Measurements from ENCODE around the gene SLC22A31. TPM values are rescaled to one million over a fixed set of nuclear protein-coding genes. Genes with fewer than 3 reads are reported as not detected.

Gene SLC22A31
- total and polyA plus RNA-seq, 2 experiments from 2014 or later: 2.1 to 13.8 TPM

DNA sequence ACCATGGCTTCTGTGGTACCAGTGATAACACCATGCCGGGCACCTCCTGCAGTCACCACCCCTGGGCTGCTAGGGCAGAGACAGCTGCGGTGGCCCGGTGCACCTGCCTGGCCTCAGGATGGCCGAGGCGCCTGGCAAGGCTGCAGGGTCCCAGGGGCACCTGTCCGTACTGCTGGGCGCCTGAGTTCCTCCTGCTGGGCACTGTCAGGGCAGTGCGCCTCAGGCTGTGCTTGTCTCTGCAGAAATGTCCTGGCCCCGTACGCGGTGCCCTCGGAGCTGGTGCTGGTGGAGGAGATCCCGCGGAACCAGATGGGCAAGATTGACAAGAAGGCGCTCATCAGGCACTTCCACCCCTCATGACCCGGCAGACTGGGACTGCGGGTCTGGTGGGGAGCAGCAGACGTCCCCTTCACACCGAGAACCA, 46.5 kb downstream of the SLC22A31 start (continued):
- no peak for TF ChIP-seq ZNF114 (CRISPR knock-in tag; IDR thresholded peaks at IDR 0.05)
- TF ChIP-seq, protein P1, sequence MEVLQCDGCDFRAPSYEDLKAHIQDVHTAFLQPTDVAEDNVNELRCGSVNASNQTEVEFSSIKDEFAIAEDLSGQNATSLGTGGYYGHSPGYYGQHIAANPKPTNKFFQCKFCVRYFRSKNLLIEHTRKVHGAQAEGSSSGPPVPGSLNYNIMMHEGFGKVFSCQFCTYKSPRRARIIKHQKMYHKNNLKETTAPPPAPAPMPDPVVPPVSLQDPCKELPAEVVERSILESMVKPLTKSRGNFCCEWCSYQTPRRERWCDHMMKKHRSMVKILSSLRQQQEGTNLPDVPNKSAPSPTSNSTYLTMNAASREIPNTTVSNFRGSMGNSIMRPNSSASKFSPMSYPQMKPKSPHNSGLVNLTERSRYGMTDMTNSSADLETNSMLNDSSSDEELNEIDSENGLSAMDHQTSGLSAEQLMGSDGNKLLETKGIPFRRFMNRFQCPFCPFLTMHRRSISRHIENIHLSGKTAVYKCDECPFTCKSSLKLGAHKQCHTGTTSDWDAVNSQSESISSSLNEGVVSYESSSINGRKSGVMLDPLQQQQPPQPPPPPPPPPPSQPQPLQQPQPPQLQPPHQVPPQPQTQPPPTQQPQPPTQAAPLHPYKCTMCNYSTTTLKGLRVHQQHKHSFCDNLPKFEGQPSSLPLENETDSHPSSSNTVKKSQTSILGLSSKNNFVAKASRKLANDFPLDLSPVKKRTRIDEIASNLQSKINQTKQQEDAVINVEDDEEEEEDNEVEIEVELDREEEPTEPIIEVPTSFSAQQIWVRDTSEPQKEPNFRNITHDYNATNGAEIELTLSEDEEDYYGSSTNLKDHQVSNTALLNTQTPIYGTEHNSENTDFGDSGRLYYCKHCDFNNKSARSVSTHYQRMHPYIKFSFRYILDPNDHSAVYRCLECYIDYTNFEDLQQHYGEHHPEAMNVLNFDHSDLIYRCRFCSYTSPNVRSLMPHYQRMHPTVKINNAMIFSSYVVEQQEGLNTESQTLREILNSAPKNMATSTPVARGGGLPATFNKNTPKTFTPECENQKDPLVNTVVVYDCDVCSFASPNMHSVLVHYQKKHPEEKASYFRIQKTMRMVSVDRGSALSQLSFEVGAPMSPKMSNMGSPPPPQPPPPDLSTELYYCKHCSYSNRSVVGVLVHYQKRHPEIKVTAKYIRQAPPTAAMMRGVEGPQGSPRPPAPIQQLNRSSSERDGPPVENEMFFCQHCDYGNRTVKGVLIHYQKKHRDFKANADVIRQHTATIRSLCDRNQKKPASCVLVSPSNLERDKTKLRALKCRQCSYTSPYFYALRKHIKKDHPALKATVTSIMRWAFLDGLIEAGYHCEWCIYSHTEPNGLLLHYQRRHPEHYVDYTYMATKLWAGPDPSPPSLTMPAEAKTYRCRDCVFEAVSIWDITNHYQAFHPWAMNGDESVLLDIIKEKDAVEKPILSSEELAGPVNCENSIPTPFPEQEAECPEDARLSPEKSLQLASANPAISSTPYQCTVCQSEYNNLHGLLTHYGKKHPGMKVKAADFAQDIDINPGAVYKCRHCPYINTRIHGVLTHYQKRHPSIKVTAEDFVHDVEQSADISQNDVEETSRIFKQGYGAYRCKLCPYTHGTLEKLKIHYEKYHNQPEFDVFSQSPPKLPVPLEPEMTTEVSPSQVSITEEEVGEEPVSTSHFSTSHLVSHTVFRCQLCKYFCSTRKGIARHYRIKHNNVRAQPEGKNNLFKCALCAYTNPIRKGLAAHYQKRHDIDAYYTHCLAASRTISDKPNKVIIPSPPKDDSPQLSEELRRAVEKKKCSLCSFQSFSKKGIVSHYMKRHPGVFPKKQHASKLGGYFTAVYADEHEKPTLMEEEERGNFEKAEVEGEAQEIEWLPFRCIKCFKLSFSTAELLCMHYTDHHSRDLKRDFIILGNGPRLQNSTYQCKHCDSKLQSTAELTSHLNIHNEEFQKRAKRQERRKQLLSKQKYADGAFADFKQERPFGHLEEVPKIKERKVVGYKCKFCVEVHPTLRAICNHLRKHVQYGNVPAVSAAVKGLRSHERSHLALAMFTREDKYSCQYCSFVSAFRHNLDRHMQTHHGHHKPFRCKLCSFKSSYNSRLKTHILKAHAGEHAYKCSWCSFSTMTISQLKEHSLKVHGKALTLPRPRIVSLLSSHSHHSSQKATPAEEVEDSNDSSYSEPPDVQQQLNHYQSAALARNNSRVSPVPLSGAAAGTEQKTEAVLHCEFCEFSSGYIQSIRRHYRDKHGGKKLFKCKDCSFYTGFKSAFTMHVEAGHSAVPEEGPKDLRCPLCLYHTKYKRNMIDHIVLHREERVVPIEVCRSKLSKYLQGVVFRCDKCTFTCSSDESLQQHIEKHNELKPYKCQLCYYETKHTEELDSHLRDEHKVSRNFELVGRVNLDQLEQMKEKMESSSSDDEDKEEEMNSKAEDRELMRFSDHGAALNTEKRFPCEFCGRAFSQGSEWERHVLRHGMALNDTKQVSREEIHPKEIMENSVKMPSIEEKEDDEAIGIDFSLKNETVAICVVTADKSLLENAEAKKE (CRISPR knock-in tag; IDR thresholded peaks at IDR 0.05): no peak

DNA sequence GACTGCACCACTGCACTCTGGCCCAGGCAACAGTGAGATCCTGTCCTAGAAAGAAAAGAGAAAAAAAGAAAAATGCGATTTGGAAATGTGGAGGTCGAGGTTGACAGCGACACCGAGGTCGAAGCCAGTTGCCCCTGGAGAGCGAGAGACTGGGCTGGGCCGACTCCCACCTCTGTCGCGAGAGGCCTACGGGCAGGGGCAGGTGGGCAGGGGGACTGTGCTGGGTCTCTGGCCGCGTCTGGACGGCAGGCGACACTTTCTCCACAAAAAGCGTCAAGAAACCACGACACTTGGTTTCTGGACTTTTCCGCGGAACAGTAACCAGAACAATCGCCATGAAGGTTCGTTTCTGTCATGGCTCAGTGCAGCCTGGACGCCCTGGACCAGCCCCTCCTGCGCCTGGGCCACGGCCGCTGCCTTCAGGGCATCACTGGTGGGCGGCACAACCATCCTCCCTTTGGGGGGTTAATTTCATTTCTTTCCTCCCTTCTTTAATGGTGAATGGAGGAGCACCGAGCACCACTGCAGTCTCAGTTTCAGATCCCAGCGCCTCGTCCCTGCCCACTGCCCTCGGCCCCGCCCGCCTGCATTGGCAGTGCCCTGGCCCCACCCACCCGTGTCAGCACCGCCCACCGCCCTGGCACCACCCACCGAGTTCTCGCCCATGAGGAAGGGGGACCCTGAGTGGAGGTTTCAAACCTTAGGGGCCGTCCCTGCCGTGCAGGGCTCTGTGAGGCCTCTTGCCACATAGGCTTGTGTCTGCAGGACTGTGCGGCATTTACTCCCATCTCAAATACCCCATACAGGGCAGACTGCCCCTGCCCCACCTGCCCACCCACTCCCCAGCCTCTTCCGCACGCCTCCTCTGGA, 47.3 kb downstream of the SLC22A31 start:
- Histone ChIP-seq H3K36me3 (ENCODE audit: insufficient read depth) (peaks cover 5% of the 10 kb centered on the region; the same call in 1 of the 2 replicates), H3K79me2 (replicated peaks; ENCODE audit: insufficient read depth) (no peaks in the 10 kb centered on the region), H3K4me1 (ENCODE audit: insufficient read depth) (no peaks in the 10 kb centered on the region), H2AFZ (no peak overlapping the region), H3K27ac (ENCODE audit: low read depth) (no peak overlapping the region), H3K9me2 (ENCODE audit: insufficient read depth) (peaks cover under 1% of the 10 kb centered on the region; the same call in 1 of the 2 replicates), H4K20me1 (replicated peaks; ENCODE audit: insufficient read depth) (no peaks in the 10 kb centered on the region), H3F3A (replicated peaks; ENCODE audit: low read depth) (peaks cover 8% of the 10 kb centered on the region), H3K4me2 (no peak overlapping the region), H3K4me3 (no peak overlapping the region), H3K27me3 (ENCODE audit: insufficient read depth) (no peaks in the 10 kb centered on the region)
- H3K27me3 Mint-ChIP-seq (ENCODE audit: insufficient read depth, low read depth, poor library complexity): peaks cover 23% of the 10 kb centered on the region
- H3K9me3 Mint-ChIP-seq: peaks cover 32% of the 10 kb centered on the region
- H3K27ac Mint-ChIP-seq: no peak overlapping the region
- ATAC-seq (peak; percentile 37), DNase-seq (ENCODE audit: low spot score) (no peak)
- peaks cover 2% of the 10 kb centered on the region; the same call in 1 of the 3 replicates for H3K4me1 Mint-ChIP-seq
- H3K4me3 Mint-ChIP-seq: peak overlapping the region; percentile 19; the same call in 1 of the 3 replicates
- H3K36me3 Mint-ChIP-seq (ENCODE audit: low read depth): peaks cover 45% of the 10 kb centered on the region
- TF ChIP-seq EZH2 (IDR thresholded peaks at IDR 0.05; ENCODE audit: low read depth, unreplicated experiment) (no peak), CREB1 (CRISPR knock-in tag; IDR thresholded peaks at IDR 0.05; ENCODE audit: low read depth) (no peak), NANOG (IDR thresholded peaks at IDR 0.05; ENCODE audit: borderline replicate concordance) (no peak), EZH2phosphoT487 (IDR thresholded peaks at IDR 0.05; ENCODE audit: unreplicated experiment) (no peak), JUNB (IDR thresholded peaks at IDR 0.05; ENCODE audit: unreplicated experiment) (no peak)
- TF ChIP-seq, protein P1 (CRISPR knock-in tag; IDR thresholded peaks at IDR 0.05): no peak

Data from GM23338 (cell line).